HG03095 (cell line): ENCODE results near the gene GNL3L.
"Not testable (repeated sequence)": the region's sequence is repeated elsewhere in the genome, so short reads cannot be mapped to it uniquely, and the experiment has no call there.

Source experiments
- ATAC-seq: cut with Tn5 transposase; IDR thresholded peaks from one replicate; pipeline ENCODE4 v1.9.1; 2021; ENCODE audit warnings: moderate library complexity; ENCODE audit not compliant: unreplicated experiment

Gene GNL3L

DNA sequence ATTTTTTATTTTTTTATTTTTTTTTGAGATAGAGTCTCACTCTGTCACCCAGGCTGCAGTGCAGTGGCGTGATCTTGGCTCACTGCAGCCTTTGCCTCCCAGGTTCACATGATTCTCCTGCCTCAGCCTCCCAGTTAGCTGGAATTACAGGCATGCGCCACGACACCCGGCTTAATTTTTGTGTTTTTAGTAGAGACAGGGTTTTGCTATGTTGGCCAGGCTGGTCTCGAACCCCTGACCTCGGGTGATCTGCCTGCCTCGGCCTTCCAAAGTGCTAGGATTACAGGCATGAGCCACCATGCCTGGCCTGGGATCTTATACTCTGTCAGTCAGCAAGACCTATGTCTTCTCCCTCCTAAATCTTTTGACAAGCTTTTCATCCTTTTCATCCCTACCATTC lies 25.0 kb downstream of the GNL3L start:
- ATAC-seq, result not testable (repeated sequence)

GRCh38 chrX:54560411-54560810 lies 30.4 kb downstream of the GNL3L start:
- no peak for ATAC-seq

- ATAC-seq, result no peak
Observed at GRCh38 chrX:54561622-54562021, 31.6 kb downstream of the GNL3L start.

- no peak for ATAC-seq
Observed at GRCh38 chrX:54564936-54565335, 34.9 kb downstream of the GNL3L start.

DNA sequence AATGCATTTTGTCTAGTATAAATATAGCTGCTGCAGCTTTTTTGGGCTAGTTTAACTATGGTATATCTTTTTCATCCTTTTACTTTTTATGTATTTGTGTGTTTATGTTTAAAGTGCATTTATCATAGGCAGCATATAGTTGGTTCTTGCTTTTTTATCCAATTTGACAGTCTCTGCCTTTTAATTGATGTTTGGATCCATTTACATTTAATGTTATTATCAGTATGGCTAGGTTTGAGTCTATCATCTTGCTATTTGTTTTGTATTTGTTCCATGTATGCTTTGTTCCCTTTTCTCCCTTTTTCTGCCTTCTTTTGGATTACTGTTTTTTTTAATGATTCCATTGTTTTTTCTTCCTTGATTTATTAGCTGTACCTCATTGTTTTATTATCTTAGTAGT lies 40.3 kb downstream of the GNL3L start:
- no peak for ATAC-seq

GRCh38 chrX:54572641-54573040 lies 42.6 kb downstream of the GNL3L start:
- not testable (repeated sequence) for ATAC-seq

DNA sequence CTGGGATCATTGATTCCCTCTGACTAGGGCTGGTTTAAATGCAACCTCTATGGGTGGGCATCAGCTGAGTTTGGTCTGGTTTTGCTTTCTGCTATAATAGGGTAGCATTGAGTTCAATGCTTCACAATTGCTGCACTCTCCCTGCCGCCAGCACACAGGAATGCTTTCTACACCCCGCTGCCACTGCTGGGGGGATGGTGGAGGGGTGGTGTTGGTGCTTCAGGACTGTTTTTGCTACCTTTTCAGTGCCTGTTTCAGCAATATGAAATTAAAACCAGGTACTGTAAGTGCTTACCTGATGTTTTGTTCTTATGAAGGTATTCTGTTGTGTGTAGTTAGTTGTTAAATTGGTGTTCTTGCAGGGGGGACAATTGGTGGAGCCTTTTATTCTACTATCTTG lies 67.7 kb downstream of the GNL3L start:
- no peak for ATAC-seq

DNA sequence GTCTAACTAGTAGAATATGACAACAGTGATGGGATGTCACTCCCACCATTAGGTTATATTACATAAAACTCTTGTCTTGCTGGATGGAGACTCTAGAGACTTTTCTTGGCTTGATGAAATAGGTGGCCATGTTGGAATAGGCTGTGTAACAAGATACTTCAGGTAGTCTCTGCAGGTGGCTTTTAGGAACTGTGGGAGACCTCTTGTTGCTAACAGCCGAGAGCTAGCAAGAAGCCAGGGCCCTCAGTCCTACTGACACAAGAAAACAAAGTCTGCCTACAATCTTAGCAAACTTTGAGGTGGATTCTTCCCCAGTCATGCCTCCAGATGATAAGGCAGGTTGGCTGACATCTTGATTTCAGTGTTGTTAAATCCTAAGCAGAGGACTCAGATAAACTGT lies 72.5 kb downstream of the GNL3L start:
- ATAC-seq, result no peak
